Activated CD8-positive, alpha-beta memory T cell treated with anti-CD3 and anti-CD28 coated beads, Interleukin-2, amount 50 U/mL, for 24 hours (primary cell): Measurements from ENCODE around the gene HYDIN.
"Not testable (repeated sequence)": the region's sequence is repeated elsewhere in the genome, so short reads cannot be mapped to it uniquely, and the experiment has no call there.

Experiments
- DNase-seq: peaks from one replicate; pipeline ENCODE4 v3.0.0-alpha.2; 2020; ENCODE audit errors: extremely low read depth

HYDIN gene

DNA sequence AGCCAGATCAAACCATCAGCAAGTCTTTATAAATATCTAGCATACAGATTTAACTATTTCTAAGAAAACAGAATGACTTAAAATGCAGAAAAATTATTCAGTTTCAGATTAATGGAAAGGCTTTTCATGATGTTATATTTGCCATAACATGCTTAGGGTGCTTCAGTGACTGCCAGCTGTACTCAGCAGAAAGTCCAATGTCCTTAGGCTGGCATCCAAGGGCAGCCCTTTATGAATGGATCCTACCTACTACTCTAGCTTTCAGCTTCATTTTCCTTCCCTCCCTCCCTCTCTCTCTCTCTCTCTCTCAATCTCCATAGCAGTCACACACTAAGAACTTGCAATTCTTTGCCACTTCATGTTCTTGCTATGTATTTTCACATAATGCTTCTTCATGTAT, 124.6 kb downstream of the HYDIN start:
- not testable (repeated sequence) for DNase-seq

DNA sequence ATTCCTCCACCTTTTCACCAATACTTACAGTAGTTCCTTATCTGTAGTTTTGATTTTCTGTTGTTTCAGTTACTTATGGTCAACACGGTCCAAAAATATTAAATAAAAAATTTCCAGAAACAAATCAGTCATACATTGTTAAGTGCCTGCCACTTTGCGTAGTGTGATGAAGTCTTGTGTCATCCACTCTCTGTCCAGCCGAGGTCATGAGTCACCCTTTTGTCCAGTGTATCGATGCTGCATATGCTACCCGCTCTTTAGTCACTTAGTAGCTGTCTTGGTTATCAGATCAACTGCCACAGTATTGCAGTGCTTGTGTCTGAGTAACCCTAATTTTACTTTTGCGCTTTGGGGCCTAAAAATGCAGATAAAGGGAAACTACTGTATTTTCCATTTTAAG, 146.9 kb downstream of the HYDIN start:
- not testable (repeated sequence) for DNase-seq

DNA sequence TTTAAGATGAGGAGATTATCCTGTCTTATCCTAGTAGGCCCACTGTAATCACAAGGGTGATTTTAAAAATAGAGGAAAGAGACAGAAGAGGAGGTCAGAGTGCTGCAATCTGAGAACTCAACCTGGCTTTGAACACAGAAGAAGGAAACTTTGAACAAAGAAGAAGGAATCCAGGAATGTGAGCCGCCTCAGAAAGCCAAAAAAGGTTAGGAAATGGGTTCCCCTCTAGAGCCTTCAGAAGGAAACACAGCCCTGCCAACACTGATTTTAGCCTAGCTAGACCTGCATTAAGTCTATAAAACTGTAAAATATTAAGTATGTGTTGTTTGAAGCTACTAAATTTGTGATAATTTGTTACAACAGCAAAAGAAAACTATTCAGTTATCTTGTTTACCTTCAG, 149.7 kb downstream of the HYDIN start:
- DNase-seq: not testable (repeated sequence)

DNA sequence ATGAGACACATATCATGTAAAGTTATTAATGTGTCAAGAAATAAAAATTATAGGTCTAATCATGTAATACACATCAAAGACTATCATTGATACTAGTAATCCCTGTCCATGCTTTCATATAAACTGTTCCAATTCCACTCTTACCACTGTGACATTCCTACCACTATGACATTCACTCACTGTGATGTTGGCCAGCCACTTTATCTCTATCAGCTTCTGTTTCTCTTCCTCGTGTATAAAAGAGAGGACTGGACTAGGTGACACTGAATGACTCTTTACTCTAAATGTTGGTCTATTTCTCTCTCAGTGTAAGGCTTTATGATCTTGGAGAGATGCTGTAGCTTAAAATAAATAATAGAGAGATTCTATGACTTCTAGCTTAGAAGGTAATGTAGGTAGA, 150.3 kb downstream of the HYDIN start:
- not testable (repeated sequence) for DNase-seq

DNA sequence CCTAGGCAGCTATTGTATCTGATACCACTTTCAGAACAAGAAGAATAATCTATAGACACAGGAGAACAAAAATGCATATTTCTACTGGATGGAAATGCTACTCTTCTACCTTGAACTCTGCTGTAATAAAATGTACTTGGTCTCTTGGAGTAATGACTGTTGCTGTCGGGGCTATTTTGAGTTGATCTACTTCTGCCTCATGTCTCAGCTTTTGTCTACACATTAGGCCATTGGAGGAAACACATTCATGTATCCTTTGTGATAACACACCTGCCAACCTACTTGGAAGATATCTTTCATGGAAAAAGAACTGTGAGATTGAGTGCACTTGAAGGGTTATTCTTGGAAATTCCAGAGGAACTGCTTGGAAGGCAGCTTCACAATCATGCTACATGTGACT, 159.9 kb downstream of the HYDIN start:
- DNase-seq: not testable (repeated sequence)

DNA sequence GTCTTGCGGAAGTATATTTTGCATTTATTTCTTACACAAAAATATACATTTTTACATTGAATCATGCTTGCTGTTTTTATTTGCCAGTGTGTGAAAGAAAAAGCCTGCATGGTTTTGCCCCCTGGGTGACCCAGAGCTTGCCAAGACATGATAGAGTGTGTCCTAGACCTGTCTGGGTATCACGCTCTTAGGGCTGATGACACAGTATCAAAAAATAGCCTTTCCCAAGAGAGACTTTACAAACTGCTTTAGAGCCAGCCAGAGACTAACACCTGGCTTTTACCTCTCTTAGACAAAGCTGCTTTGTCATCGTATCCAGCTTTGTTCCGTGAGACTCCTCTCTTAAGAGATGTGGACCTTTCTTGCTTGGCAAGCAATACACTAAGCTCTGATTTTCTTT, 160.7 kb downstream of the HYDIN start:
- DNase-seq: not testable (repeated sequence)

DNA sequence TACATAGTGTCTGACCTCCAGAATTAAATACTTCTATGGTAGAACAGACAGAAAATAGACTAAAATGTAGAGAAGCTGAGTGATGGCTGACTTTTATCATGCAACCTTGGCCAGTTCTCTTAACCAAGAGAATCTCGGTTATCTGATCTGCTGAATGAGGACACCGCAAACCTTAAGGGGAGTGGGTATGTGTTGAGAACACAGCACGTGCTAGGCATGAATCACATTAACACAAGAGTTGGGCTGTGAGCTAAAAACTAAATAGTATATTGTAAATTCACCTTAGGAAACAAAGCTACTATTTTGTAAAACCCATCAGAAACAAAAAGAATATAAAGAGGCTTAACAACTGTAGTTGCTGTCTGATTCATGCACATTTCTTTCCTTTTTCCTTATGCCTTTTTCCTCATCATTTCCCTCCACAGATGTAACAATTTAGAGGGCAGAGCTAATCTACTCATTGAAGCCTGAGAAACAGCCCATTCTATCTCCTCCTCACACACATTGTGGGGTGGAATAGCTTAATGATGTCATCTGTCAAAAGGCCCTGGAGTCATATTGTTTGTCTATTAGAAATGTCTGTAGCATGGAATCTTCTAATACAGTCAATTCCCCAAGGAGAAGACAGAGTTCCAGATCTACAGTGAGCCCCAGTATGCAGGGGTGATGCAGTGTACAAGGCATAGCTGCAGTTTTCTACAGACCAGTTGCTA, 176.5 kb downstream of the HYDIN start:
- DNase-seq: not testable (repeated sequence)

DNA sequence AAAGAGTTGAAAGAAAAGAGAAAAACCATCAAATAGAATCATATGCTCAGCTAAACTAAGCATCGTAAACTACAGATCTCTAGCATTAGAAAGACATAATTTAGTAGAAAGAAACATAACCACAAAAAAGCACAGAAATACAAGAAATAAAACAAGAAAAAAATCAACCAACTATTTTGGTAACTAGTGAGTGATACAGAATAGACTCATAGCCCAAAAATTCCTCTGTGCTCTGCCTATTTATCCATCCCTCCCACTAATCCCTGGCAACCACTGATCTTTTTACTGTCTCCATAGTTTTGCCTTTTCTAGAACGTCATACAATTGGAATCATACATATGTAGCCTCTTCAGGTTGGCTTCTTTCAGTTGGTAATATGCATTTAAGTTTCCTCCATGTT, 180.2 kb downstream of the HYDIN start:
- not testable (repeated sequence) for DNase-seq

DNA sequence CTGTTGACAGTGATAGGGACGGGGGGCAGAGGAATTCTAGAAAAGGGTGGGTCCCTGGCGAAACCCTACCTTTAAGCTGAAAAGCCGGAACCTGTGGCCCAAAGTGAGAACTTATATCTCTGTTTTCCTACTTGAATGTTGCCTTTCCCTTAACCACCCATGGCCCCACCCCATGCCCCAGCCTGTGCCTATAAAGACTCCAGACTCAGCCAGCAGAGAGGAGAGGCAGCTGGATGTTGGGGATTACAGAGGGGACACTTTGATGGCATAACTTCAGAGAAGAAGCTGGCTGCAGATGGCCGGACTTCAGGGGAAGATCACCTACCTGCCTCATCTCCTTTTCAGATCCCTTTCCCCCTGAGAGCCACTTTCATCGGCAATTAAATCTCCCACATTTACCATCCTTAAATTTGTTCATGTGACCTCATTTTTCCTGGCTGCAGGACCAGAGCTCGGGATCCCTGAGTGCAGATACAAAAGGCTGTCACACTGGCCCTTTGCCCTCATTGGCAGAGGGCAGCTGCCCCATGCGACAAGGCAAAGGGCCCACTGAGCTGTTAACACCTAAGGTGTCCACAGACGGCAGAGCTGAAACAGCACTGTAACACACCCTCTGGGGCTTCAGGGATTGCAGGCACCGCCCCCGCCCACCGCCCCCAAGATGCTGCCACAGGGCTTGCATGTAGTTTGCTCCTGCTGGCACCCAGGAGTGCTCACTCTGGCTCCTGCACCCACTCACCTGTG, 191.0 kb downstream of the HYDIN start:
- not testable (repeated sequence) for DNase-seq

DNA sequence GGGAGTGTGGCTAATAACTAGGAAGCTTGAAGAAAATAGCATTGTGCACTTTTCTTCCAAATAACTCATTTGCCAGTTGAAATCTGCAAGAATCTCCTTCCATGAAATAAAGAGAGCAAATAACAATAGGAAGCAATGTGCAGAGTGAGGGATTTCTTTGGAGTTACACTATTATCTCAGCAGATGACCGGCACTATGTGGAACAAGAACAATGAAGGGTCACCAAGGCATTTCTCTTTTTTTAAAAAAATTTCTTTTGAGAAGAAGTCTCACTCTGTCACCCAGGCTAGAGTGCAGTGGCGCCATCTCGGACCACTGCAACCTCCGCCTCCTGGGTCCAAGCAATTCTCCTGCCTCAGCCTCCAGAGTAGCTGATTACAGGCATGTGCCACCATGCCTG, 192.1 kb downstream of the HYDIN start:
- DNase-seq: not testable (repeated sequence)

DNA sequence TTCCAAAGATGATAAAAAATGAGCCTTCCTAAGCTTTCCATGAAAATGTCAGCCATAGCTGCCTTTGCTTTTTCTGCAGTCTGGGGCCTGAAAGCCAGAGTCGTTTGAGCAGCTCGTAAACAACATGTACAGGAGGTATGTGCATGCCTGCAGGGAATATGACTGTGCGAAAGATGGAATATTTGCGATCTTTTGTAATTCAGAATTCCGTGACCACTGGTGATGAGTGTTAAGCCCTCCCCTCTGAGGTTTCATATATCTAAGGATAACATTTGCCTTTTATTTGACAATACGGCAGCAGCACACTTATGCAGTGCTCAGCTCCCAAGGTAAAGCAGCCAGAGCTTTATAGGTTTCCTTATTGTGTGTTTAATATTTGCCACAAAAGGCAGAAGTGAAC, 192.5 kb downstream of the HYDIN start:
- DNase-seq: not testable (repeated sequence)

DNA sequence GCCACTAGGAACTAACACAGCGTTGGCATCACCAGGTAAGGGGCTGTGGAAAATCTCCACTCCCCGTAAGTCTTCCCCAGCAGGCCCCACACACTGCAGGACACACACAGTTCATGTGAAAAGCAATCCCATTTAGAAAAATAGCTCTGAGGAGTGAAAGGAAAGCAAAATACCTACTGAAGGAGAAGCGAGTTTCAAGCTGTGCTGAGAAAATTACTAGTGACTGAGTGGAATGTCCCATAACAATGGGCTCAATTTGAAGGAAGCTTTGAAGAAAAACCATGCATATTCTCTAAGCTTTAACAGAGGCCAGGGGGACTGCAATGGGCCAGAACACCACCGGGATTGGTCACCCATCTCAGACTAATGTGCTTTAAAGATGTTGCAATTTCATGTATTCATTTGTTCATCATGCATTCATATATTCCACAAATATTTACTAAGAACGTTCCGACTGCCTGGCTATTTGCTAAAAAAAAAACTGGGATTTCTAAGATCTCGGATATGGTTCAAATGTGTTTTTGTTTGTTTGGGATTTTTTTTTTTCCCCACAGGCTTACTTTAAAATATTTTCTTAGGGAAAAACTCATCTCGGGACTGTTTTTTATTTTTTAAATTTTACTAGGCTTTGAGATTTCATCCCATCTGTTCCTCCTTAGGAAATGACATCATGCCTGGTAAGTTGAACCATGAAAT, 202.3 kb downstream of the HYDIN start:
- DNase-seq: not testable (repeated sequence)

DNA sequence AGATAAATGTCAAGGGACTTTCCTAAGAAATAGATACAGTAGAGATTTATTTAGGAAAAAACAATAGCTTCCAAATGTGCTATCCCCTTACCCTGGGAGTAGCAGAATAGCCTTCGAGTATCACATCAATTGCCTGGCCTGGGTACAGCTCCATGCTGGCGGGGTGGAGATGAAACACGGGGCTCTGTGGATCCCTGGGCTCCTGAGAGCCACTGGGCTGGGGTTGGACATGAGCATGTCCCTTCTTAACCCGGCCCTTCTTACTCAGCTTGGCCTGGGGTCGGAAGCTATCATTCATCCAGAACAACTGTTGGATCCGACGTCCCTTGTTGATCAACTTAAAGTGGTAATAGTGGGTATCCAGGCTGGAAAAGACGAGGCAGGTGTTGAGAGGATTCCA, 203.0 kb downstream of the HYDIN start:
- DNase-seq: not testable (repeated sequence)

DNA sequence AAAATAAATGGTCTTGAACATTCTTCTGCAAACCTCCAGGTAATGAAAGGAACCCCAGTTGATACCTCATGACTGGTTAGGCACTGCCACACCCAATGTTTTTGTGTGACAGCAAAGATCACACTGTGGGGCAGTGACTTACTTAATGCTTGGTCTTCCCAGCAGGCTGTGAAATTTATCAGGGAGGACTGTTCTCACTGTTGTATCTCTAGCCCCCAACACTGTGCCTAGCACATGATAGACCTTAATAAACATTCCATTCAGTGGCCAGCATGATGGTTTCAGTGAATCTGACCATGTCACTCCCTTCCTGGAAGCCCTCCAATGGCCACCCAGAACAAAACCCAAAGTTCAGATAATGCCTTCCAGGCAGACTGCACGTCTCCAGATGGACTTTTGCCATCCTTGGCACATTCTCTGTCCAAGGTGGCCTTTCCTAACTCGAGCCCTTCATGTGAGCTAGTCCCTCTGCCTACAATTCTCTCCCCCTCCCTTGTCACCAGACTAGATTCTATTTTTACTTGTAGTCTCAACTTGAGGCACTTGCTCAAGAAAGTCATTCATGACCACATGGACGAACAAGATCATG, 206.6 kb downstream of the HYDIN start:
- not testable (repeated sequence) for DNase-seq

DNA sequence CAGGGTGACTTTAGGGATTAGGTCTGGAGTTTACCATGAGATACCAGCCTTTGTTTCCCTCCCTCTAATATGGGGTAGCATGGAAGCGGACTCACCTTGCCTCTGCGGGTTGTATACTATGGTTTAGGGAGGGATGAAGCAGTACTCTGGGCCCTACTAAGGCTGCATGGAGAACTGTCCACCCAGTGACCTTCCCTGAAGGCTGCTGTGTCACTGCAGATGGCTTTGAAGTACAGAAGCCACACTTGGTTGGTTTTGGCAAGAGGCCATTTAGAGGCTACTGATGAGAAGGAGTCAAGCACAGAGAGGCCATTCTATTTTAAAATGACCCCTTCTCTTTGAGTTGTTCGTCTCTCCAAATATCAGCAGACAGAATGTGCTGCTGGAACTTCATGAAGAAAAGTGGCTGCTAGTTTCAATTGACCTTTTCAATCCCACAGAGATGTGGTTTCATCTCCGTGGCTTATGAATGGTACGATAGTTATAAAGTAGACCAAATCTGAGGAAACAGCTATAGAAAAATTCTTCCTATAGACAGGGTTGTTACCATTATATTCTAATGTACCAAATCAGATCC, 208.5 kb downstream of the HYDIN start:
- DNase-seq: not testable (repeated sequence)

DNA sequence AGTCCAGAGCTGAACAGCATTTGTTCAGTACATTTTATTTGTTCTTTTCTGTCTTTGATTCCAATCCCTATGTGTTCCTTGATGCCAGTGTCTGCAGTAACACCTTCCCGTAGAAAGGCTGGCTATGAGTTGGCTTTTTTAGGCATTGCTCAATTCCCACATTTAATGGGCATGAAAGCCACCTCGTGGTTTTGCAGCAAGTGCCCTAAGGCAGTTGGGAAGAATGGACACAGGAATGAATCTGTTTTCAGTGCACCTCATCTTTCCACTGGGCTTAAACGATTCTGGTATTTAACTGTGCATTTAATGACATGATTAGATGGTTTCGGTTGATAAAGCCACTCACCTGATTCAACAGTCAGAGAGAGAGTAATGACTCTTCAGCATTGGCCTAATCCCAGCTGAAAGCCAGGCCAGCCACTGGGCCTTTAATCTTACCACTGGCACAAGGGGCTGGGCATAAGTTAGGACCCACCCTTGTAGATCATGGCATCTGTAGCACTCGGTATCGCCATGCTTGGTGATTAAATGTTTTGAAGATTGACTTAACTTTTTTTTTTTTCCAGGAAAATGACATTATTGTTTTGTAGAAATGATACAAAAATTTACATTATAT, 211.3 kb downstream of the HYDIN start:
- not testable (repeated sequence) for DNase-seq

DNA sequence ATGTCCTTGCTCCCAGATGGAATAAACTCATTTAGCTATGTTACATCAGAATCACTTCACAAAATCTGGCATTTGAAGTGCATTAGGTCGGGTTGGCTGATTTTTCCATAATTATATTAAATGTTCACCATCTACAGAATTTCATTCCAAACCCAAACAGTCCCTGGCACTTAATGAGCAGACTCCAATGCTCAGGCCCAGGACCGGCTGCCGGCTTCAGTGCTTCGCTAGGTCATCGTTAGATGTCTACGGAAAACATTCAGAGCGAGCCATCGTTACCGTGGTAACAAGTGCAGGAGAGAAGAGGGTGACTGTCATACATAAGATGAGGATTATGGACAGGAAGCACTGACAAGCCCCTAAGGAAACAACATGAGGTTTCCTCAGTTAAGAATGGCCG, 215.1 kb downstream of the HYDIN start:
- not testable (repeated sequence) for DNase-seq

DNA sequence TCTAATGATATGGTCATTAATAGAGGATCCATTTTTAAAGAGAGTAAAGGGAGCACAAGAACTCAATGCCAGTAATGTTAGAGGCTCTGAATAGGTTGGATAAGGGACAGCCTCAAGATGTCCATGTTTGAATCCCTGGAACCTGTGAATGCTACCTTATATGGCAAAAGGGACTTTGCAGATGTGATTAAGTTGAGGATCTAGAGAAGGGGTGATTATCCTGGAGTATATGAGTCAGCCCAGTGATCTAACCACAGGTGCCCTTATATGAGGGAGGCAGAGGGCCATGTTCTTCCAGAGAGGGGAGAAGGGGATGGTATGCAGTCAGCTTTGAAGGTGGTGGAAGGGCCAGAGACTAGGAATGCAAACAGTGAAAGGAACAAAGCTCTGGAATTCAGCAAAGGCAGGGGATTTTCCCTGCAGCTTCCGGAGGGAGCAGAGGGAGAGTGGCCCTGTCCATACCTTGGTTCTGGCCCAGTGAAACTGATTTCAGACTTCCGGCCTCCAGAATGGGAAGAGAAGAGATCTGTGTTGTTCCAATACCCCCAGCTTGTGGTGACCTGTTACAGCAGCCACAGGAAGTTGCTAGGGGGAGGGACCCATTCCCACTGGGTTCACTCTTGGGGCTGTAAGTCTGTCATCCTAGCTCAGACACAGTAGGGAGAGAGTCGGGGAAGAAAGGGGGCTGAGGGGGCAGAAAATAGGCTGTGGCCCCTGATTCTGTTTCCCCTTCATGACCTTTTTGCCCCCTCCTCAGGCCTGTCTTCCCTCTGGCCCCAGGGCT, 220.9 kb downstream of the HYDIN start:
- DNase-seq: not testable (repeated sequence)

DNA sequence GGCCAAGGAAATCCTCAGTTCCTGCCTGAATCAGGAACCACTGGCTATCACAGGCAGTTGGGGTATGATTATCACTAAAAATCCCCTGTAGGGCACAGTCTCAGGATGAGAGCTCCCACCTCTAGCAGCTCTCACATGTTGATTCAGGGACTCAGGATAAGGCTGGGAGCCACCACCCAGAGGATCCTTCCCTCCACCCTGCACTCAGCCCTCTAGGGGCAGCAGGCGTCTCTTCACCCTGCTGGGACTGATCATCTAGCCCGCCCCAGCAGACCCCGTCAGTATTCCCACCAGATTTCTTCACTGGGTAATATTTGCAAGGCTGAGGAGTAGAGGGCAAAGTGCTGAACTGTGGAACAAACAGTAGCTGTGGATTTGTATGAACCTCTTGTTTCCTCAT, 224.0 kb downstream of the HYDIN start:
- not testable (repeated sequence) for DNase-seq

DNA sequence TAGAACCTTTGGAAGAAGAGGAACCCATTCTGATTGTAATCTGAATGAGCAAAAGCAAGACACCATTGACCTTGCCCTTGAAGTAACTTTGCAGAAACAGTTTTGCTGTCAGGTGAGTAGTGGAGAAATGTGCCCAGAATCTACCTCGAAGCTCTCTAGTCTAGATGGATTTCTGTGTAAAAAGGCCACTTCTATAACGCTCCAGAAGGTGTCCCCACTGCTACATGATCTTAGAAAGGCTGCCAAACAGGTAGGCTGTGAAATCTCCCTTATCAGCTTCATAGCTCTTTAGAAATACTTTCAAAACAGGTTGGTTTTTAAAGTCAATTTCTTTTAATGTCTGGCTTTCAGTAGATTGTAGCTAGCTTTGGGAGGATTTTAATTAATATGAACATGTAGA, 230.8 kb downstream of the HYDIN start:
- not testable (repeated sequence) for DNase-seq

DNA sequence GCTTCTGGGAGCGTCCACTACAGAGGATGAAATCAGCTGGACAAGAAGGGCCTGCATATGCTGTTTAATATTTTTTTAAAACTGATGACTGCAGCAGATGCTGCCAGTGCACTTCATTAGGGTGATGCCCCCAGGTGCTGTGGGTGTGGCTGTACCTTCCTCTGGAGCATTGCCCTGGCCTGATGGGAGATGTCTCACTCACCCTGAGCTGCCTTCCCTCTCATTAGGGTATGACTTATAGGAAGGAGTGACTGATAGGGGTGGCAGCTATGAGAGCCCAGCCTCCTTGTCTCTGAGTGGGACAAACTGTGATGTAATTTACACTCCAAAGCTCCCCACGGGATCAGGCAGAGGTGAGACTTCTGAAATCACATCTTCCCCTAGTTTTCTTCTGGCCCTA, 234.7 kb downstream of the HYDIN start:
- DNase-seq: not testable (repeated sequence)
